Vein endothelial cell (primary cell): ENCODE data around the gene TRMT13. TPM values are rescaled to one million over a fixed set of nuclear protein-coding genes. Genes with fewer than 3 reads are reported as not detected.

Experiments used
- small RNA-seq: library from RNA; depleted of rRNA; stranded (forward); fragments of <200 nt; gene quantifications from one replicate; pipeline ENCODE3, GENCODE V24; 2012
- total RNA-seq: library from RNA; depleted of rRNA; stranded (reverse); fragments of >200 nt; gene quantifications from 2 replicates; pipeline ENCODE4 v1.2.3, GENCODE V29; 2012

Gene TRMT13, protein sequence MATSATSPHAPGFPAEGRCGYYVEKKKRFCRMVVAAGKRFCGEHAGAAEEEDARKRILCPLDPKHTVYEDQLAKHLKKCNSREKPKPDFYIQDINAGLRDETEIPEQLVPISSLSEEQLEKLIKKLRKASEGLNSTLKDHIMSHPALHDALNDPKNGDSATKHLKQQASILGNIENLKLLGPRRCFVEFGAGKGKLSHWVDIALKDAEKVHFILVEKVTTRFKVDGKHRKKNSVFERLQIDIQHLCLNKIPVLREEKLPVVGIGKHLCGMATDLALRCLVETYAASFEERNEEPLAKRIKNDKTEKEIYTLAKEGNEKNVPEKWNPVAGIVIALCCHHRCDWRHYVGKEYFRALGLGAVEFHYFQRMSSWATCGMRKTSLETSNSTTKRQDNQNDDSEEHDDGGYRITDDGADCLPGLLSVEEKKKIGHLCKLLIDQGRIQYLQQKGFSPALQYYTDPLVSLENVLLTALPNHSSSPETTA
- 11.8 and 12.8 TPM in 2 replicates for total RNA-seq

DNA sequence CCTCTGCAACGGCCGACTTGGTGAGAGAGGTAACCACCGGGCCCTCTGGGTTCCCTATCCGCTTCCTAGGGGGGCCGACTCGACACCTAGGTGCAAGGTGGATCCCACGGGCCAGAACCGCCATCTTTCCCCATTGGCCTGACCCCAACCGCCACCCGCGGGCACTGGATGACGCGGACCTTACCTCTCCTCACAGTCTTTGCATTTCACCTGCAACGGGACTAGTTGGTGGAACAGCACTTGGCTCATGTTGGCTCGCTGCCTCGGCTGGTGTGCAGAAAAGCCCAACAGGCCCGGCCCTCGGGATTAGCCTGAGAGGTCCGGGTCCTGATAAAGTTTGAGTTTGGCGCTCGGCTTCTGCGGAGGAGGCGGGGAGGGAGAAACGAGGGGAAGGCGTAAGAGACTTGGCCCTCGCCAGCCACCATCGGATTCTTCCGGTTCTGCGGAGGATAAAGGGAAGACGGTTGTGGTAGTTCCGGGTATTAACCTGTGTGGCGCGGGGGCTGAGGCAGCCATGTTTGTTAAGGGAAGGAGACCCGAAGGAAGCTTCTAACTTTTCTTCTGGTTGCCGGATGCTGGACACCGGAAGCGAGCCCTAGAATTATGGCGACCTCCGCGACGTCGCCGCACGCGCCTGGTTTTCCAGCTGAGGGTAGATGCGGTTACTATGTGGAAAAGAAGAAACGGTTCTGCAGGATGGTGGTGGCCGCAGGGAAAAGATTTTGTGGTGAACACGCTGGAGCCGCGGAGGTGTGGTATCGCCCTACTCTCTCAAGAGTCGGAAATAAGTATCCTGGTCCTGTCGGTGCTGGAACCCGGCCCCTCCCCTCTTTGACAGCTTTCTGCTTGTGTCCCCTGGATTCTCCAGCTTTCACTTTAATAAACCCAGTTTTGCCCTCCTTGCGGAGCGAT is at the start of gene TRMT13, which contains the start of gene SASS6:
TSS of gene TRMT13 (plus strand) at position 598 of the 912 bp plus-strand sequence. CDS start at position 604, 6 bp downstream.
TSS of gene SASS6 (minus strand) at position 365 of the 912 bp plus-strand sequence. CDS start at position 249, 116 bp downstream.

DNA sequence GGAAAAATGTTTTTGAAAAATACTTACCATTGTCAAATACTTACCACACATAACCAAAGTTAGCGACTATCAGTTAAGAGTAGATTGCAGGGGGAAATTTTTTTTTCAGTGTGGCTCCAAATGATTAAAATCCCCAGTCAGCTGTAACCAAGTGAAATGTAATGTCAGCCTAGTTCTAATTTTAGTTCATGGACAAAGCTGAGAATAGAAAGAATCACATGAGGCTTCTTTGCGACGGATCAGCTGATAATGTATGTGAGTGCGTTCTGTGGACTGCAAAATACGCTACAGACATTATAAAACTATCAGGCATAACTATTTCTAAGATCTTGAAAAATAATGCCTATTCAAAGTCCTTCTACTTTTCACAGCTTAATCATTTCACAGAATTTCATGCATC is 45.1 kb downstream of the TRMT13 start, which contains the start of gene LRRC39:
TSS of gene LRRC39 (minus strand) at position 166 of the 400 bp plus-strand sequence. CDS start 9,740 bp downstream, outside the sequence.

Small RNA genes within 50 kb of the gene (small RNA-seq; reads per million reads assigned to genes)
- gene AC093019.1 (not detected), gene RPL23AP90 (not detected)

Other genes with a start within 250 kb of the TRMT13 start
- 16.7 and 24.7 TPM in 2 replicates for gene SLC35A3, start 163.2 kb upstream of the TRMT13 start, total RNA-seq
- gene SASS6, start 233 bp upstream of the TRMT13 start, total RNA-seq, result 2.0 and 5.2 TPM in 2 replicates
- gene LRRC39, start 45.1 kb downstream of the TRMT13 start, total RNA-seq, result 0.29 and 0.65 TPM in 2 replicates
- 4.6 and 5.5 TPM in 2 replicates for gene DBT, start 116.7 kb downstream of the TRMT13 start, total RNA-seq
- gene RTCA, start 133.1 kb downstream of the TRMT13 start, total RNA-seq, result 32.0 and 43.5 TPM in 2 replicates
- gene CDC14A, start 219.3 kb downstream of the TRMT13 start, total RNA-seq, result 18.6 and 29.8 TPM in 2 replicates